ENCODE results near the gene TRIM31.

Gene TRIM31

GRCh38 chr6:30061858-30062458 is 50.9 kb downstream of the TRIM31 start:
- DNase-seq (ENCODE audit: low spot score) = no peak
- ChIA-PET CTCF (interaction anchor here (0.6 to 1.6 kb wide), 2 partner anchors 9 to 41 kb away, joined by 4 to 5 read pairs; no protein-coding TSS in a partner anchor), POLR2A (ENCODE audit: low non-redundant PET) (interaction anchor here (2.7 kb wide), 1 partner anchor 40 kb away, joined by 9 read pairs; no protein-coding TSS in a partner anchor)
- TF ChIP-seq, protein P1, sequence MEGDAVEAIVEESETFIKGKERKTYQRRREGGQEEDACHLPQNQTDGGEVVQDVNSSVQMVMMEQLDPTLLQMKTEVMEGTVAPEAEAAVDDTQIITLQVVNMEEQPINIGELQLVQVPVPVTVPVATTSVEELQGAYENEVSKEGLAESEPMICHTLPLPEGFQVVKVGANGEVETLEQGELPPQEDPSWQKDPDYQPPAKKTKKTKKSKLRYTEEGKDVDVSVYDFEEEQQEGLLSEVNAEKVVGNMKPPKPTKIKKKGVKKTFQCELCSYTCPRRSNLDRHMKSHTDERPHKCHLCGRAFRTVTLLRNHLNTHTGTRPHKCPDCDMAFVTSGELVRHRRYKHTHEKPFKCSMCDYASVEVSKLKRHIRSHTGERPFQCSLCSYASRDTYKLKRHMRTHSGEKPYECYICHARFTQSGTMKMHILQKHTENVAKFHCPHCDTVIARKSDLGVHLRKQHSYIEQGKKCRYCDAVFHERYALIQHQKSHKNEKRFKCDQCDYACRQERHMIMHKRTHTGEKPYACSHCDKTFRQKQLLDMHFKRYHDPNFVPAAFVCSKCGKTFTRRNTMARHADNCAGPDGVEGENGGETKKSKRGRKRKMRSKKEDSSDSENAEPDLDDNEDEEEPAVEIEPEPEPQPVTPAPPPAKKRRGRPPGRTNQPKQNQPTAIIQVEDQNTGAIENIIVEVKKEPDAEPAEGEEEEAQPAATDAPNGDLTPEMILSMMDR (conservative IDR thresholded peaks at IDR 0.05; ENCODE audit: low read depth) = no peak
- peak overlapping the region; percentile 92 for H3K27ac ChIP-seq

DNA sequence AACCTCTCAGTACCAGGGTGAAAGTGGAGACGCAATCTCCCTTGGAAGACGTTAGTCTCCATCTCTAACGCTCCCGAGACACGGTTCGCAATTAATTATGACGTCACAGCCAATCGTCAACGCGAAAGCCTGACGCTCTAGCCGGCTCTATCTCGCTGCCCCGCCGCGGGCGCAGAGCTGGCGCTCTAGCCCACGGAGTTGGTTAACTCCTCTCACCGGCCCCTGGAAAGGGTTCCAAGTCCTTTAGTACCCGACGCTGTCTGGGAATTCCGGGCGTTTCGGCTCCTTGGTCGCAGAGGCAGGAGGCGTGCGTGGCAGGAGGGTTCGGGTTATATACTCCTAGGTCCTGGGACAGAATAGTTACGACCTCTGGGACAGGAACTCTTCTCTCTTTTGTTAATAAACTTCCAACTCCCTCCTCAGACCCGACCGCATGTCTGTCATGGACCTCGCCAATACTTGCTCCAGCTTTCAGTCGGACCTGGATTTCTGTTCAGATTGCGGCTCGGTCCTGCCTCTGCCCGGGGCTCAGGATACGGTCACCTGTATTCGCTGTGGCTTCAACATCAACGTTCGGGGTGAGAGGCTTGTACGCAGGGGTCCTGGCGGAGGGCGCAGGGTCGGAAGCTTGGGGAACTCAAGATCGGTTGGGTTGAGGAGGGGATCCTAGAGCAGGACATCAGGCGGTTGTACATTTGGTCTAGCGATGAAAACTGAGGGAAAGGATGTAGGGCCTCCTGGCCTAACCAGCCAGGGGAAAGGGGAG is 51.6 kb downstream of the TRIM31 start, which contains the start of gene POLR1H:
POLR1H (plus strand) TSS at position 174 of the 766 bp plus-strand sequence; CDS start at position 434, 260 bp downstream.
- POLR2A ChIA-PET (ENCODE audit: low non-redundant PET) = interaction anchor here (2.7 kb wide), 1 partner anchor 41 kb away, joined by 9 read pairs; no protein-coding TSS in a partner anchor
- peak within 1 kb of the TSS; percentile 92 for H3K27ac ChIP-seq
- TF ChIP-seq, protein P1 (conservative IDR thresholded peaks at IDR 0.05; ENCODE audit: low read depth) = no peak
- CTCF ChIA-PET = interaction anchor here (0.6 to 1.6 kb wide), 2 partner anchors 8 to 42 kb away, joined by 4 to 5 read pairs; no protein-coding TSS in a partner anchor
- DNase-seq (ENCODE audit: low spot score) = peak; percentile 95

- DNase-seq (ENCODE audit: low spot score) = no peak
Measured at GRCh38 chr6:30060606-30061091, 52.2 kb downstream of the TRIM31 start.

GRCh38 chr6:30055513-30055912 is 57.4 kb downstream of the TRIM31 start:
- CTCF ChIA-PET = interaction anchor here (0.6 kb wide), 1 partner anchor 207 kb away, joined by 4 read pairs; no protein-coding TSS in a partner anchor

More at GRCh38 chr6:30060606-30061091, 52.2 kb downstream of the TRIM31 start:
- CTCF ChIA-PET = interaction anchor here (1.1 kb wide), 1 partner anchor 15 kb away, joined by 4 read pairs; no protein-coding TSS in a partner anchor
- POLR2A ChIA-PET (ENCODE audit: low non-redundant PET) = interaction anchor here (2.7 kb wide), 1 partner anchor 41 kb away, joined by 9 read pairs; no protein-coding TSS in a partner anchor
- TF ChIP-seq, protein P1 (conservative IDR thresholded peaks at IDR 0.05; ENCODE audit: low read depth) = no peak
- peak overlapping the region; percentile 92 for H3K27ac ChIP-seq

GRCh38 chr6:30053682-30054081 is 59.2 kb downstream of the TRIM31 start:
- DNase-seq (ENCODE audit: low spot score) = no peak
- CTCF ChIA-PET = no interaction called here
- POLR2A ChIA-PET (ENCODE audit: low non-redundant PET) = interaction anchor here (0.5 kb wide), 1 partner anchor 13 kb away, joined by 3 read pairs; the partner anchor contains the start of gene PPP1R11
- H3K27ac ChIP-seq = no peak overlapping the region
- TF ChIP-seq, protein P1 (conservative IDR thresholded peaks at IDR 0.05; ENCODE audit: low read depth) = no peak

More at GRCh38 chr6:30055513-30055912, 57.4 kb downstream of the TRIM31 start:
- POLR2A ChIA-PET (ENCODE audit: low non-redundant PET) = interaction anchor here (0.6 kb wide), 1 partner anchor 179 kb away, joined by 3 read pairs; no protein-coding TSS in a partner anchor
- TF ChIP-seq, protein P1 (conservative IDR thresholded peaks at IDR 0.05; ENCODE audit: low read depth) = no peak
- H3K27ac ChIP-seq = no peak overlapping the region
- no peak for DNase-seq (ENCODE audit: low spot score)

Measured in RWPE1 (cell line).